Activated CD4-positive, alpha-beta T cell treated with anti-CD3 and anti-CD28 coated beads, Interleukin-2, amount 10 ng/mL, durations not matched to agents 24 days and 14 days (primary cell): Measurements from ENCODE around the gene RIN2. TPM values are rescaled to one million over a fixed set of nuclear protein-coding genes. Genes with fewer than 3 reads are reported as not detected.

Source experiments
- DNase-seq: peaks from one replicate; pipeline ENCODE4 v3.0.0; 2022
- H3K27ac Mint-ChIP-seq: one replicate; pipeline ENCODE4 v1.8.0; 2022; ENCODE audit warnings: mild to moderate bottlenecking, mixed read lengths
- H3K27me3 Mint-ChIP-seq: one replicate; pipeline ENCODE4 v1.8.0; 2022; ENCODE audit warnings: mixed read lengths
- H3K36me3 Mint-ChIP-seq: one replicate; pipeline ENCODE4 v1.8.0; 2022; ENCODE audit warnings: low read depth, mild to moderate bottlenecking, mixed read lengths
- H3K4me1 Mint-ChIP-seq: one replicate; pipeline ENCODE4 v1.8.0; 2021; ENCODE audit warnings: mixed read lengths
- H3K4me3 Mint-ChIP-seq: one replicate; pipeline ENCODE4 v1.8.0; 2022; ENCODE audit warnings: mild to moderate bottlenecking, moderate library complexity, mixed read lengths
- H3K9me3 Mint-ChIP-seq: one replicate; pipeline ENCODE4 v1.8.0; 2021; ENCODE audit warnings: mixed read lengths
- intact Hi-C: fragments of 100-400 bp; cut with micrococcal nuclease; formaldehyde crosslinking; loops from one replicate; pipeline ENCODE4 v1.15.1; 2023
- total RNA-seq: library from RNA; stranded (reverse); gene quantifications from 2 replicates; pipeline ENCODE4 v1.2.3, GENCODE V29; 2022

The RIN2 gene
- total RNA-seq, 1 donor from 2014 or later: not detected

DNA sequence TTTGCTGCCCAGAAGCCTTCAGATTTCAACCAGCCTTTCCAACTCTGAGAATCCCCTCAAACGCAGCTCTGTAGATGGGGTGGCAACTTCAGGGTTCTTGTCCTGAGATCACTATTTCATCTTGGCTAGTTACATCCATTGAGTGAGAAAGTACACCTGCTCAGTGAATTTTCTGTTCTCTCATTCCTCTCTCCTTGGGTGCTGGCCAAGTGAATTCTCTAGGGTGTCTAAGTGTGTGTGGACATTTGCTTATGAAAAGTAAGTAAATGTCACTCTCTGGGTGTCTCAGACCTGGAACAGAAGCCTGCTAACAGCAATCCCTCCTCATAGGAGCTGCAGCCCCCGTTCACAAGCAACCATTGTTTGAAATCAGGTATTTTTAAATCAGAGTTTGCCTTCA lies 3.8 kb downstream of the RIN2 start:
- no peak for DNase-seq
- H3K4me3 Mint-ChIP-seq: no peak overlapping the region
- intact Hi-C loops: no loop called here
- H3K9me3 Mint-ChIP-seq: no peaks in the 10 kb centered on the region
- no peak overlapping the region for H3K27ac Mint-ChIP-seq
- H3K4me1 Mint-ChIP-seq: no peaks in the 10 kb centered on the region
- no peaks in the 10 kb centered on the region for H3K36me3 Mint-ChIP-seq
- peaks cover 31% of the 10 kb centered on the region for H3K27me3 Mint-ChIP-seq

DNA sequence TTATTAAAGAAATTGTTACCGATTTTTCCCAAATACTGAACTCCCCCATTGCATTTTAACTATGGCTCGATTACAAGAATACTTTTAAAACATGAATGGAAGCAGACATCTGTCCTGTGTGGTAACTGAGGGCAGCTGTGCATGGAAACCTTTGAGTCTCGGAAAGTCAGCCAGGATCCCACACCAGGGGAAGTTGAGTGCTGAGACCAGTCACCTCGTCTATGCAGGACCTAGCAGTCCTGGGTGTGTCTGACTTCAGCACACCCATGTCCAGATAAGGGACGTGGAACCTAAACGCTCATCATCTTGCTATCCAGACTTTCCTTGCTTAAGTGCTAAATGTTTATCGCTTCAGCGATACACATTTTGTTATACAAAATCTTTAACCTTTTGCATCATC lies 6.1 kb downstream of the RIN2 start:
- intact Hi-C loops: no loop called here
- H3K9me3 Mint-ChIP-seq: no peaks in the 10 kb centered on the region
- H3K4me1 Mint-ChIP-seq: no peaks in the 10 kb centered on the region
- no peak for DNase-seq
- no peak overlapping the region for H3K4me3 Mint-ChIP-seq
- peaks cover 17% of the 10 kb centered on the region for H3K27me3 Mint-ChIP-seq
- H3K27ac Mint-ChIP-seq: no peak overlapping the region
- H3K36me3 Mint-ChIP-seq: no peaks in the 10 kb centered on the region

- no peak overlapping the region for H3K27ac Mint-ChIP-seq
- no peaks in the 10 kb centered on the region for H3K4me1 Mint-ChIP-seq
- H3K4me3 Mint-ChIP-seq: no peak overlapping the region
- H3K27me3 Mint-ChIP-seq: peaks cover 10% of the 10 kb centered on the region
- intact Hi-C loops: no loop called here
- no peaks in the 10 kb centered on the region for H3K9me3 Mint-ChIP-seq
- no peak for DNase-seq
- H3K36me3 Mint-ChIP-seq: no peaks in the 10 kb centered on the region
Measured at GRCh38 chr20:19765266-19765665, 7.2 kb downstream of the RIN2 start.

DNA sequence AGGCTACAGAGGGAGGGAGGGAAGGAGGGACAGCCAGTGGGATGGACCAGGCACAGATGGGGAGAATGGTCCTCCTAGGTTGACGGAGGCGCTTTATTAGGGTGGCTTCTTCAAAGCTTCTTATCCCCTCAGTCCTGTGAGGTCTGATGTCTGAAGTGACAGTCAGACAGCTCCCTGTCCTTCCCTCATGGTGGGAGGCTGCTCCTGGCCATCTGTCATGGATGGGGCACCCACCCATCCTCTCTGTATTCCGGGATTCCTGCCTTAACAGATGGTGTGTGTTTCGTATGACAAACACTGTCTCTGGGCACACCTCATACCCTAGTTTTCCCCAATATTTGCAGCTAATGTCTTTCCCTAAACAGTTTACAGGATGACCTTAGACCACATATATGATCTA lies 7.9 kb downstream of the RIN2 start:
- no peaks in the 10 kb centered on the region for H3K4me1 Mint-ChIP-seq
- H3K4me3 Mint-ChIP-seq: no peak overlapping the region
- no peaks in the 10 kb centered on the region for H3K36me3 Mint-ChIP-seq
- H3K9me3 Mint-ChIP-seq: no peaks in the 10 kb centered on the region
- intact Hi-C loops: no loop called here
- no peak overlapping the region for H3K27ac Mint-ChIP-seq
- H3K27me3 Mint-ChIP-seq: peaks cover 4% of the 10 kb centered on the region
- DNase-seq: no peak

DNA sequence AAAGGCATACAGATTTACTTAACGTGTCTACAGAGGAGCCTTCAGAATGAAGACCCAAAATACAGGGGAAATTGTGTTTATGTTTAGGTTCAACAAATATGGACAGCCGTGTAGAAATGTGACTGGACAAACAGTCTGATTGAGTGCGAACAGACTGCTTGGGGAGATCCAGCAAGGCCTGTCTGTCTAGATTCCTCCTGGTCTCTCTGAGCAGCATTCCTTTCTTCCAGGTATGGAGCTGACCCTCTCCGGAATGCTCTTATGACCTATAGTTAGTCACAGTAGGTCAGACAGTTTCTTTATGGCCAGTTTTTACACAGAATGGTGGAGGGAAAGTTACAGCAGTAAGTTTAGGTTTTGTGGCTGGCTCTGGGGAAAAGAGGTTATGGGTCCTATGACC lies 9.0 kb downstream of the RIN2 start:
- intact Hi-C loops: no loop called here
- H3K27me3 Mint-ChIP-seq: peaks cover 2% of the 10 kb centered on the region
- no peaks in the 10 kb centered on the region for H3K9me3 Mint-ChIP-seq
- no peak for DNase-seq
- H3K4me1 Mint-ChIP-seq: no peaks in the 10 kb centered on the region
- no peaks in the 10 kb centered on the region for H3K36me3 Mint-ChIP-seq
- H3K4me3 Mint-ChIP-seq: no peak overlapping the region
- H3K27ac Mint-ChIP-seq: no peak overlapping the region

DNA sequence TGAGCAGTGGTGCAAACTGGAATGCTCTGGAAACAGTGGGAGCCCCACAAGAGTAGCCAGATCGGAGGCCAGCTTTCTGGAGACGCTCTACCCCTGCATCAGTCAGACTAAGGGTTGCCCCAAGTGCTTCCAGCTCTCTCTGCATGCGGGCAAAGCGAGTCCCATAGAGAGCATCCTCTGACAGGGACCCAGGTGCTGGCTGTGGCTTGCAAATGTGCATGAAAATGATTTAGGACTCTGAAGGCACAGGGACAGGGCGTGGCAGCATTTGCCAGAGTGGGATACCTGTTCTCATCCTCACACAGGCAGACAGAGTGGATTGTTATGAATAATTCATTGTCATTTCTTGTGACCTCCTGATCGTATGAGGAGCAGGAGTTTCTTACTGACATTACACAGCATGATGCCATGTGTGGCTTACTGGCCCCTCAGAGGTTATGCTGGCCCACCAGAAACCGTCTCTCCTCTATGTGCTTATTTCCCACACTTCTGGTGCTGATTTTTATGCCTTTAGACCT lies 10.3 kb downstream of the RIN2 start:
- H3K9me3 Mint-ChIP-seq: no peaks in the 10 kb centered on the region
- H3K36me3 Mint-ChIP-seq: no peaks in the 10 kb centered on the region
- no peak for DNase-seq
- no peak overlapping the region for H3K4me3 Mint-ChIP-seq
- no peaks in the 10 kb centered on the region for H3K4me1 Mint-ChIP-seq
- no peak overlapping the region for H3K27ac Mint-ChIP-seq
- H3K27me3 Mint-ChIP-seq: no peaks in the 10 kb centered on the region
- intact Hi-C loops: no loop called here

- DNase-seq: no peak
- H3K27ac Mint-ChIP-seq: no peak overlapping the region
- H3K4me3 Mint-ChIP-seq: no peak overlapping the region
- no peaks in the 10 kb centered on the region for H3K36me3 Mint-ChIP-seq
- no peaks in the 10 kb centered on the region for H3K9me3 Mint-ChIP-seq
- H3K4me1 Mint-ChIP-seq: no peaks in the 10 kb centered on the region
- intact Hi-C loops: no loop called here
- H3K27me3 Mint-ChIP-seq: no peaks in the 10 kb centered on the region
Measured at GRCh38 chr20:19769507-19769906, 11.4 kb downstream of the RIN2 start.

DNA sequence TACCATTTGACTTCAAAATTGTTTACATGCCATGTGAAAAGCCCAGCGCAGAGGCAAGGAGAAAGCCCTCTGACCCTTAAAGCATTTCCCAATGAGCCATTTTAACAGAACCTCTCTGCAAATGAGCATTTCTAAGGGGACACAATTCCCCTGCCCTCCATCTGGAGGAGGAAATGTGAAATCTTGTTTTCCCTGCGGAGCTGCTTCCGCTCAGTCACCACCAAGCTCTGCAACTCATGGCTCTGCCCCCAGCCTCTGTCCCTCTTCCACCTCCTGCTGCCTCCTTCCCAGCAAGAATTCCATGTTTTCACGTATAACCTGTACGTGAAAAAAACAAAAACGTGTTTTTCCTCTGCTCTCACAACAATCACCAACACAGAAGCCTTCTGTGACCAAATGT lies 12.3 kb downstream of the RIN2 start:
- Mint-ChIP-seq H3K27me3 (no peaks in the 10 kb centered on the region), H3K36me3 (no peaks in the 10 kb centered on the region), H3K4me1 (no peaks in the 10 kb centered on the region), H3K27ac (no peak overlapping the region), H3K9me3 (no peaks in the 10 kb centered on the region), H3K4me3 (no peak overlapping the region)
- DNase-seq: no peak
- intact Hi-C loops: no loop called here

- Mint-ChIP-seq H3K4me3 (no peak overlapping the region), H3K36me3 (no peaks in the 10 kb centered on the region), H3K27ac (no peak overlapping the region), H3K9me3 (no peaks in the 10 kb centered on the region), H3K4me1 (no peaks in the 10 kb centered on the region), H3K27me3 (no peaks in the 10 kb centered on the region)
- DNase-seq: no peak
- intact Hi-C loops: no loop called here
Measured at GRCh38 chr20:19771031-19771430, 13.0 kb downstream of the RIN2 start.

DNA sequence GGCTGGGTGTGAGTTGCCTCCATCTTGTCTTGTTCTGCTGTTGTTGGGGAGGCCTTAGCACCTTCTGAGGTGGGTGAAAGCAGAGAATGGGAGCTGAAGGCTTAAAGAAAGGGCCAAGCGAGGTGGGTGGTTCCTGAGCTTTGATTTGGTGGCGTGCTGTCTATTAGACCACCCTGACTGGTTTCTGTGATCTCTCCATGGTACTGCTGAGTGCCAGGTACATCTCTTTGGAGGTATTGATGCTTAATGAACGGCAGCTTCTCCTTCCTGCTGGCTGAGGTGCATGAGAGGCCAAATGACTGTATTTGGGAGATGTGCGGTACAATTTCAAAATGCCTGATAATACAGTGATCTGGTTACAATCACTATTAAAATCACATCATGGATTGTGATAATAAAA lies 15.4 kb downstream of the RIN2 start:
- Mint-ChIP-seq H3K4me3 (no peak overlapping the region), H3K36me3 (no peaks in the 10 kb centered on the region), H3K4me1 (no peaks in the 10 kb centered on the region), H3K27me3 (no peaks in the 10 kb centered on the region), H3K9me3 (no peaks in the 10 kb centered on the region), H3K27ac (no peak overlapping the region)
- no peak for DNase-seq
- intact Hi-C loops: no loop called here

- H3K4me1 Mint-ChIP-seq: no peaks in the 10 kb centered on the region
- no peaks in the 10 kb centered on the region for H3K36me3 Mint-ChIP-seq
- H3K27me3 Mint-ChIP-seq: no peaks in the 10 kb centered on the region
- DNase-seq: no peak
- no peak overlapping the region for H3K27ac Mint-ChIP-seq
- intact Hi-C loops: no loop called here
- no peaks in the 10 kb centered on the region for H3K9me3 Mint-ChIP-seq
- H3K4me3 Mint-ChIP-seq: no peak overlapping the region
Measured at GRCh38 chr20:19774135-19774933, 16.3 kb downstream of the RIN2 start.

GRCh38 chr20:19775353-19776253 lies 17.5 kb downstream of the RIN2 start:
- Mint-ChIP-seq H3K36me3 (no peaks in the 10 kb centered on the region), H3K9me3 (no peaks in the 10 kb centered on the region), H3K27ac (no peak overlapping the region), H3K27me3 (no peaks in the 10 kb centered on the region), H3K4me3 (no peak overlapping the region), H3K4me1 (no peaks in the 10 kb centered on the region)
- intact Hi-C loops: no loop called here
- no peak for DNase-seq

DNA sequence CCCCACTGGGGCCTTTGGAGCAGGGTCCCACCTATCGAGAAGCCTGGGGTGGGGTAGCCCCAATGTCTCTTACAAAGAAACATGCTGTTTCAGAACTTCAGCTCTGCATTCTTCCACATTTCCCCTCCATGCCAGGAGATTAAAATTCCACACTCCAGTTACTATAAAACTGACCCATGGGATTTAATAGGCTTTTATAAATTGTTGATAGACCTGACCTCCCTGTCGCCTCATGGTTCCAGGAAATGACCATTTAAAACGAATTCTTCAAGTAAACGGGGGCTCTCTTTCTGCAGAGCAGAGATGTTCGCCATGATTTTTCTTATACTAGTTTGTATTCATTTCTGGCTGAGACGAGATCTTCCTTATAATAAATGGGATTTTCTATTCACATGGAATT lies 19.3 kb downstream of the RIN2 start:
- DNase-seq: no peak
- H3K27me3 Mint-ChIP-seq: no peaks in the 10 kb centered on the region
- H3K4me3 Mint-ChIP-seq: no peak overlapping the region
- no peak overlapping the region for H3K27ac Mint-ChIP-seq
- H3K9me3 Mint-ChIP-seq: no peaks in the 10 kb centered on the region
- no peaks in the 10 kb centered on the region for H3K36me3 Mint-ChIP-seq
- no peaks in the 10 kb centered on the region for H3K4me1 Mint-ChIP-seq
- intact Hi-C loops: no loop called here

GRCh38 chr20:19777981-19778380 lies 19.9 kb downstream of the RIN2 start:
- Mint-ChIP-seq H3K9me3 (no peaks in the 10 kb centered on the region), H3K27ac (no peak overlapping the region), H3K4me3 (no peak overlapping the region), H3K27me3 (no peaks in the 10 kb centered on the region), H3K36me3 (no peaks in the 10 kb centered on the region), H3K4me1 (no peaks in the 10 kb centered on the region)
- intact Hi-C loops: no loop called here
- DNase-seq: no peak
